HG02588 (cell line): ENCODE results near the gene IL12RB2.

ENCODE experiments used
- ATAC-seq: cut with Tn5 transposase; IDR thresholded peaks from one replicate; pipeline ENCODE4 v1.9.1; 2021; ENCODE audit warnings: mild to moderate bottlenecking, moderate library complexity; ENCODE audit not compliant: unreplicated experiment

Gene IL12RB2

GRCh38 chr1:67307251-67308060 is at the start of gene IL12RB2:
IL12RB2 (plus strand) TSS chr1:67307873; CDS start chr1:67320369, 12,496 bp downstream.
- ATAC-seq, result peak; percentile 69

GRCh38 chr1:67261680-67262079 is 46.0 kb upstream of the IL12RB2 start:
- ATAC-seq, result no peak

DNA sequence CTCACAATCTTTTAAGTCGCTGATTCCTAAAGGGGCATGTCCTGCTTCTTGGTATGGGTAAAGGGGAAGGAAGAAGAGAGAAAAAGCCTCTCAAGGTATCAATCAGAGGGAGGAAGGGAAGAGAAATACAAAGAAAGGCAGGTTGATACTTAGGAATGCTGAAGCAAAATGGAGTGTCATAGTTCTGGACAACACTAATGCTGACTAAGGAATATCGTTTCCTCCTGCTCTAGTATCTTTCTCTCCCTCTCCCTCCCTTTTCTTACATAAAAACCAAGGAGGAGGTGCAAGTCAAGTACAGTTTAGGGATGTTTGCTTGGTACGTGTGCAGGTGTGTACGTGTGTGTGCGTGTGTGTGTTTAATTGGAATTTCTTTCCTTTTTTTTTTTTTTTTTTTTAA is 44.9 kb upstream of the IL12RB2 start:
- no peak for ATAC-seq

DNA sequence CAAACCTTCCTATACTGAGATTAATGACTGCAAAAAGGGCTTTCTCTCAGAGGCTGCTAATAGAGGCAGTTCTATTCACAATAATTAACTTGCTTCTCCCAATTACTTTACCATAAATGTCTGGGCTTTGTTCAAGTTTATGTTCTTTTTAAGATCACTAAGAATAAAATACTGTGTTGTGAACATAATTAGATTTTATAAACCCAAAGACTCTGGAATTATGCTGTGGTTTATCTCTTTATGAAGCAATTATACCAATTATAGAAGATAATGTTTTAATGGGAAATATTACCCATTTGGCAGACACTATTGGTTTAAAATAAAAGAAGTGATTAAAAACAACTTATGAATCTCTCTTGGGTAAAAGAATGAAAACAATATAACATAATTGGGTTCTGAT is 43.5 kb upstream of the IL12RB2 start:
- no peak for ATAC-seq

DNA sequence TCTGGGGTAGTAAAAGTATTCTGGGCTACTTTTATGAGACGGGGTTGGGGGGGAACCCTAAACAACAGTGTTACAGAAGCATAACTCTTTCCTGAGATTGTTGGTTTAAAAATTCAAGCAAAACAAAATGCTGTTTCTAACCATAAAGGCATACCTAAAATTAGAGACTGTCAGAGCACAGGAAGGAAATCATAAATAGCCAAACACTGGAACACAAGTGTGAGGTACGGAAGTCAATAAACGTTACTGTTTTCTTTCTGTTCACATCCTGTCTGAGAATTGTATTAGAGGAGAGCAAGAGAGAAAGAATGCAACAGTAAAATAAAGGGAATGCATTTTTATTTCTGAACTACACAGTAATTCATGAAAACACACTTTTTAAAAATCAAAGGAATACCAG is 42.8 kb upstream of the IL12RB2 start:
- no peak for ATAC-seq

DNA sequence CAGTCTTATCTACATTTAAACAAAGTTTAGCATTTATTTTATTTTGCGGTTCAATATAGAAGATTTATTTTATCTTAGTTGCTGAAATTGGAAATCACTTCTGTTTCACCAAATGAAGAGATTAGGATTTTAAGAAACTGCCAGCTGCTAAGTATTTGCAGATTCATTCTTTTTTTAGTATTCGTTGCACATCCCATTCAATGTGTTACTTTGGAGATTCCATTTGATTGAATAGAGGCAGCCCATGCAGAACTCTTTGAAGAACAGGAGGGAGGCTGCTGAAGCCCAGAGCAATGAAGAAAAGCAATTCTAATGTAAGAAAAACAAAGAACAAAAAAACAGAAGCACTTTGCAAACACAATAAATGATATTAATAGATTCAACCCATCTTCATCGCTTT is 38.6 kb upstream of the IL12RB2 start:
- ATAC-seq, result no peak

DNA sequence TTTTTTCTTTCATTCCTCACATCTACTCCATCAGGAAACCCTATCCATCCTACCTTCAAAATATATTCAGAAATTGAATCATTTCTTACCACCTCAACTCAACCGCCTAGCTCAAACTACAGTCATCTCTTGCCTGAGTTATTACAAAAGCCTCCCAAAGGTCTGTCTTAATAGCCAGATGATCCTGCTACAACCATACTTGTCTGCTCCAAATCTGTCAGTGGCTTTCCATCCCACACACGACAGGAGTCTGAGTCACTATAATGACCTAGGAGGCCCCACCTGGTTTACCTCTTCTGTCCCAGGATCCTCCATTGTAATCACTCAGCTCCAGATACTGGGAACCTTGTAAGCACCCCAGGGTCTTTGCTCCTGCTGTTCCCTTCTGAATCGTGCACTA is 37.1 kb upstream of the IL12RB2 start:
- ATAC-seq, result no peak

GRCh38 chr1:67273591-67273990 is 34.1 kb upstream of the IL12RB2 start:
- ATAC-seq, result no peak

- ATAC-seq, result no peak
Measured at GRCh38 chr1:67274623-67275325, 32.9 kb upstream of the IL12RB2 start.

DNA sequence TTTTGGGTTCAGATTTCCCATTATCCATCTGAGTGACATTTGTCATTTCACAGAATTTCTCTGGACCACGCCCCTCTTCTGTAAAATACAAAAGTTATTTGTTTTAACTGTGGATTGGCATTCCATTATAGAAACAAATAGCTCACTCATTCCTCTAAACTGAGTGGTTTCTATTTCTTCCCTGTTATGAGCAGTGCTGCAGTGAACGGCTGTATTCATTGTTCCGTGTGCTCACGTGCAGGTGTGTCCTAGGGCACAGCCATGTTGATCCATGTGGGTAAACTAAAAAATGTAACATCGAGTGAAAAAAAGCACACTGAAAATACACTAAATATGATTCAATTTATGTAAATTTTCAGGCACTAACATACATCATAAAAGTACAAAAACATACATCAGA is 27.0 kb upstream of the IL12RB2 start:
- no peak for ATAC-seq

- ATAC-seq, result no peak
Measured at GRCh38 chr1:67281244-67281643, 26.4 kb upstream of the IL12RB2 start.

DNA sequence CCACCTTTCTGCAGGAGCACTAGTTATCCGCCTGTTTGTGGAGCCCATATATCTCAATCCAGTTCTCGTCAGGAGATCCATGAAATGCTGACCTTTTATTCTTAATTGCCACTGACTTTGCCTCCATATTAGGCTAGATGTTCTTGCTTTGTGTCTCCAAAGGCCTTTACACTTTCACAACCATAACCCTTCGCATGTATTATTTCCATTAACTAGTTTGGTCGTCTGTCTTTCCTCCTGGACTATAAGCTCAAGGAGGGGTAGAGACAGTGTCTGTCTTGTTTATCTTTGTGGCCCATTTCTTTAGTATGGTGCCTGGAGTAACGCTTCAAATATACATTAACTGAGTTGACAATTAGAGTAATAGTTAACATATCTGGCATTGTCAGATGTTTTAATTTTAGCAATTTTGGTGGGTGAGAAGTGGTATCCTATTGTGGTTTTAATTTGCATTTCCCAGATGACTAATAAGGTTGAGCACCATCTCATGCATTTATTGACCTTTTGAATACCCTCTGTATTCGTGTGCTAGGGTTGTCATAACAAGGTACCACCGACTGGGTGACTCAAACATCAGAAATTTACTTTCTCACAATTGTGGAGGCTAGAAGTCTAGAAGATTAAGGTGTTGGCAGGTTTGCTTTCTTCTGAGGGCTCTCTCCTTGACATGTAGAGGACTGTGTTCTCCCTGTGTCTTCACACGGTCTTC is 21.7 kb upstream of the IL12RB2 start:
- ATAC-seq, result peak; percentile 68

DNA sequence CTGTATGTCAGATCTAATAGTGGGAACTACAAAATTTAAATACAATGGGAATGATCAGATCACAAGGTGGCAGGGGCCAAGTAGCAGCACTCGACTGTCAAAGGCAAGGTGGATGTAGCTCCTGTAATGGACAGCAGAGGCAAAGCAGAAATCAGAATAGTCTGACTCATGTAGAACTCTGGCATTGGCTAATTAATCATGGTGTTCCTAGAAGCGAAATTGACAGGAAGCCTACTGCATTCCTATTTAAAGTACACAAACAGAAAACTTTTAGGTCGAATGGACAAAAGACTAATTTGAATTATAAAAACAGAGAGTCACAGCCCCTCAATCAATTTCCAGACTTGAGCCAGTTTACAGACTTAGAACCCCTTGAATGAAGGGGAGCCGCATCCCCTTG is 17.4 kb upstream of the IL12RB2 start:
- no peak for ATAC-seq

DNA sequence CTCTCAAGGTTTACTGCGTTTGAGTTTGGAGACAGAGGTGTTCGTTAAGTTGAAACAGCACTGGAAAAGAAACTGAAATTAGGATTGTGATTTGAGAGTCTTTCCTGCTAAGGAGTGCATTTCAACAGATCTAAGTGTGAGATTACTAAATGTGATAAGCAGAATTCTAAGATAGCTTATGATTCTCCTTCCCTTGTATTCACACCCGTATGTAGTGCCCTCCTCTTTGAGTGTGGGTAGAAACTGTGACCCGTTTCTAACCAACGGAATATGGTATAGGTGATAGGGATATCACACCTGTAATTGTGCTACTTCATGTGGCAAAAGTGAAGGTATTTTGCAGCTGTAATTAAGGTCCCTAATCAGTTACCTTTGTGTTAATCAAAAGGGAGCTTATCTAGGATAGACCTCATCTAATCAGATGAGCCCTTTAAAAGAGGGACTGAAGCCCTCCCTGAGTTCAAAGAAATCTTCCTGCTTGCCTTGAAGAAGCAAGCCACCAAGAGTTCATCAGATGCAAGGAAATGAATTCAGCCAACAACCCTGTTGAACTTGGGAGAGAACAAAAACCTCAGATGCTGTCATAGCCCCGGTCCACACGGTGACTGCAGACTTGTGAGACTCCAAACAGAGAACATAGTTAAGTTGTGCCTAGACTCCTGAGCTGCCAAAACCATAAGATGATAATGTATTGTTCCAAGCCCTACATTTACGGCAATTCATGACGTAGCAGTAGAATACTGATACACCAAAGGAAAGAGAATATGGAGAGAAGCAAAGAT is 12.6 kb upstream of the IL12RB2 start:
- no peak for ATAC-seq

- no peak for ATAC-seq
Measured at GRCh38 chr1:67298762-67299161, 8.9 kb upstream of the IL12RB2 start.

GRCh38 chr1:67299296-67299695 is 8.4 kb upstream of the IL12RB2 start:
- ATAC-seq, result no peak

DNA sequence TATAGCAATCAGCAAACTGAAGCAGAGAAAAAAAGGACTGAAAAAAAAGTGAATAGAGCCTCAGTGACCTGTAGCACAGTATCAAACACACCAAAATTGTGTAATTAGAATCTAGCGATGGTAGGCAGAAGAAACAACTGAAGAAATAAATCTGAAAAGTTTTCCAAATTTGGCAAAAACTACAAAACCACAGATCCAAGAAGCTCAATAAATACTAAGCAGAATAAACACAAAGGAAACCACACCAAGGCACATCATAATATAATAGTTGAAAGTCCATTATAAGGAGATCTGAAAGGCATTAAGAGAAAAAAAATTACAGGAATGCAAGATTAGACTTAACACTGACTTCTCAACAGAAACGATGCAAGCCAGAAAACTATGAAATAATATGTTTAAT is 7.1 kb upstream of the IL12RB2 start:
- no peak for ATAC-seq

DNA sequence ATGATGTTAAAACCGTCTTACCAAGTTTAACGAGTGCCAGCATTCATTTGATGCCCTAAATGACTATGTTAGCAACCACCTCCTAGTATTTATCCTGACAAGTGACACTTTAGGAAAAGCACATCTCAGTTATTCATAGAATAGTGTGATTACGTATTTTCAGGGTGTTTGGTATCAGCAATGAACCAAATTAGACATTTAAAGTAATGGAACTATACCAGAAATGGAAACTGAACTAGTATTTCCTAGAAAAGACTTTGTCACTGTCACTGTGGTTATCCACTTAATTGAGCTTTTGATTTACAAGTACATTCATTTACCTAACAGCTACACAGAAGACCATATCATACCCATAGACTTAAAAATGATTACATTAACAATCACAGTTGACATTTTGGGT is 3.6 kb upstream of the IL12RB2 start:
- no peak for ATAC-seq

DNA sequence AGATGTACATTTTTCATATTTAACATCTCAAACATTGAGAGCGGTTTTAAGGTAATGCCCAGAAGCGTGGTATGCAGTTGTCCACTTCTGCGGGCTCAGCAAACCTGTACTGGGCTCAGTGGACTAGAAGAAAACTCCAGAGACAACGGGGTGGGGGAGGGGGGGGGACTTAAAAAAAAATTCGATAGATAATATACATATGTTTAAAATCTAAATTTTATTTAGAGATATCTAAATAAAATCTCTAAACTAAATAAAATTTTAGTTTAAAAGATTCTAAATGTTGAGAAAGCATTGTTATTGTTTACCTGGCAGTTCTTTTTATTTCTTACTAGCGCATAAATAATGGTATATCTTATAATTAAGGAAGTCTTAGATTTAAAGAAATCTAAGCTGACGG is 1.1 kb upstream of the IL12RB2 start:
- no peak for ATAC-seq

DNA sequence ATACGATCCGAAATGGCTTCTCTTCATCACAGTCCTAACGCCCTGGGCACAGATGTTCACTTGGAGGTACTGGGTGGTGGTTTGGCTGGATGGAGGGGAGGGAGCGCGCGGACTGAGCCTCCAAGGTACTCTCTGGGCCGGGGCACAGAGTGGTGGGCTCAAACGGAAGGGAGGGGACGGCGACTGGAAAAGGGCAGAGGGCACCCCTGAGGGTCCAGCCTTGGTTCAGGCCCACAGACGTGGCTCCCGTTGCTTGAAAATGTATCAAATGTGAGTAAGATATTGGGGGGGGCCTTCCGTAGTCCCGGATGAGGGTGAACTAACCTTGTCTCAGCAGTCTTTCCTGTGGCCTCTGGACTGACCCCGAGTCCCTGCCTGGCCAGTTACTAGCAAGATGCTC is 463 bp downstream of the IL12RB2 start:
- ATAC-seq, result peak; percentile 18

GRCh38 chr1:67312615-67313014 is 4.9 kb downstream of the IL12RB2 start:
- ATAC-seq, result no peak
